GM15510 (cell line): ENCODE measurements around the gene RD3L.

ENCODE experiments used
- POLR2A ChIP-seq: IDR thresholded peaks from 3 replicates; pipeline ENCODE4 v1.6.1; 2011; ENCODE audit warnings: borderline replicate concordance; ENCODE audit not compliant: insufficient read length; ENCODE audit errors: extremely low read depth

Gene RD3L

GRCh38 chr14:103941973-103942736 lies at the start of gene RD3L:
Gene RD3L (minus strand): TSS chr14:103942529. CDS start chr14:103941695, 834 bp downstream.
- no peak for TF ChIP-seq POLR2A

- TF ChIP-seq POLR2A: no peak
Observed at GRCh38 chr14:103989964-103990363, 47.6 kb upstream of the RD3L start.

- TF ChIP-seq POLR2A: no peak
Observed at GRCh38 chr14:103989034-103989433, 46.7 kb upstream of the RD3L start.

- TF ChIP-seq POLR2A: no peak
Observed at GRCh38 chr14:103984196-103984595, 41.9 kb upstream of the RD3L start.

GRCh38 chr14:103974575-103974974 lies 32.2 kb upstream of the RD3L start:
- no peak for TF ChIP-seq POLR2A

GRCh38 chr14:103973354-103973753 lies 31.0 kb upstream of the RD3L start:
- TF ChIP-seq POLR2A: no peak

- TF ChIP-seq POLR2A: no peak
Observed at GRCh38 chr14:103969961-103970360, 27.6 kb upstream of the RD3L start.

- TF ChIP-seq POLR2A: no peak
Observed at GRCh38 chr14:103966631-103967030, 24.3 kb upstream of the RD3L start.

- TF ChIP-seq POLR2A: no peak
Observed at GRCh38 chr14:103961928-103962578, 19.7 kb upstream of the RD3L start.

GRCh38 chr14:103960457-103961055 lies 18.2 kb upstream of the RD3L start:
- no peak for TF ChIP-seq POLR2A

GRCh38 chr14:103949131-103949790 lies 6.9 kb upstream of the RD3L start:
- no peak for TF ChIP-seq POLR2A

GRCh38 chr14:103948442-103948841 lies 6.1 kb upstream of the RD3L start:
- TF ChIP-seq POLR2A: no peak

- TF ChIP-seq POLR2A: no peak
Observed at GRCh38 chr14:103946975-103947374, 4.6 kb upstream of the RD3L start.

- no peak for TF ChIP-seq POLR2A
Observed at GRCh38 chr14:103943673-103944072, 1.3 kb upstream of the RD3L start.

GRCh38 chr14:103941462-103941861 lies 867 bp downstream of the RD3L start:
- no peak for TF ChIP-seq POLR2A
